ENCODE results near the gene RALB.

RALB gene

DNA sequence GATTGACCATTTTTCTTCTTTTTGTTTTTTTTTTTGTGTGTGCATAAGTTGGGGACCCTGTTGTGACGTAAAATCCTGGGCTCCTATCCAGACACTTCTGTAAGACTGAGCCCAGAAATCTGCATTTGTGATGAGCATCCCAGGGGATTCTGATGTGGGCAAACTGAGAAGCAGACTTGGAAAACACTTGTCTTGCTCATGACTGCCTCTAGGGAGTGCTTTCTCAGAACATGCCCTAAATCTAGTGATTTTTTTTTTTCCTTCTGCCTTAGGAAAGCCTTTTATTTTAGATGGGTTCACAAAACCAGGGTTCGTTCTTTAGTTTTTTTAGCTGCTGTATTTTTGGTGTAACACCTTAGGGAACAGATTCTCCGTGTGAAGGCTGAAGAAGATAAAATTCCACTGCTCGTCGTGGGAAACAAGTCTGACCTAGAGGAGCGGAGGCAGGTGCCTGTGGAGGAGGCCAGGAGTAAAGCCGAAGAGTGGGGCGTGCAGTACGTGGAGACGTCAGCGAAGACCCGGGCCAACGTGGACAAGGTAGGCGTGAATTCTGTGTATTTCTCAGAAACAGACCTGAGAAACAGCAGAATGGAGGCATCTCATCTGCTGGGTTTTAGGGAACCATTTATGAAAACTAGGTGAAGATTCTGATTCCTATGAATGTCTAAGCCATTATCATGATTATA lies 36.7 kb downstream of the RALB start:
- CTCF ChIA-PET, result interaction anchor here (0.8 kb wide), 1 partner anchor 12 kb away, joined by 3 read pairs; no protein-coding TSS in a partner anchor

DNA sequence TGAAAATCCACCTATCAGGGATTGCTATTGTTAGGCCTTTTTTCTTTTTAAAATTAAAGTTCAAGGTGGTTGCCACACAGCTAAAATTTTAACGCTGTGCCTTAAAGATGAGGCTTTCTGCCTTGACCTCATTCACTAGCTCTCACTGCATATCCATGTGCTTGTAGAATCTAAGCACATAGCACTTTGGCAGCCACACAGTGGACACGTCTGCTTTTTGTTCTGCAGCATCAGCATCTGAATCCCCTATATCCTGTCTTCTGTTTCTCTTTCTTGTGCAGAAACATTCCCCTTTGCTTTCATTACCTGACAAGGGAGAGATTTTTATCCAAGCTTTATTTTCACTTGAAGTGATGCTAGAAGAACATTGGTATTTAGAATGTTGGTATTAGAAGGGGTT lies 38.1 kb downstream of the RALB start:
- ChIA-PET CTCF (interaction anchor here (4.2 kb wide), 1 partner anchor 22 kb away, joined by 20 read pairs; no protein-coding TSS in a partner anchor), POLR2A (interaction anchor here (0.6 kb wide), 1 partner anchor 21 kb away, joined by 3 read pairs; no protein-coding TSS in a partner anchor)
- no peak overlapping the region for H3K27ac ChIP-seq (ENCODE audit: extremely low read depth, low read depth, low read length)
- H3K9me3 ChIP-seq (ENCODE audit: control insufficient read depth, insufficient read depth, low read depth, low read length), result no peaks in the 10 kb centered on the region
- H3K4me3 ChIP-seq (ENCODE audit: low read depth, low read length), result no peak overlapping the region
- peaks cover 0 to 24% of the 10 kb centered on the region in 2 experiments for H3K36me3 ChIP-seq (ENCODE audit: control insufficient read depth in 2 of 2, insufficient read depth in 1 of 2, low read length in 2 of 2)
- no peaks in the 10 kb centered on the region for H3K4me1 ChIP-seq (ENCODE audit: control insufficient read depth, insufficient read depth, low read length)
- TF ChIP-seq, protein P1, sequence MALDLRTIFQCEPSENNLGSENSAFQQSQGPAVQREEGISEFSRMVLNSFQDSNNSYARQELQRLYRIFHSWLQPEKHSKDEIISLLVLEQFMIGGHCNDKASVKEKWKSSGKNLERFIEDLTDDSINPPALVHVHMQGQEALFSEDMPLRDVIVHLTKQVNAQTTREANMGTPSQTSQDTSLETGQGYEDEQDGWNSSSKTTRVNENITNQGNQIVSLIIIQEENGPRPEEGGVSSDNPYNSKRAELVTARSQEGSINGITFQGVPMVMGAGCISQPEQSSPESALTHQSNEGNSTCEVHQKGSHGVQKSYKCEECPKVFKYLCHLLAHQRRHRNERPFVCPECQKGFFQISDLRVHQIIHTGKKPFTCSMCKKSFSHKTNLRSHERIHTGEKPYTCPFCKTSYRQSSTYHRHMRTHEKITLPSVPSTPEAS (tag by site-specific recombination; IDR thresholded peaks at IDR 0.05), result no peak
- no peak for TF ChIP-seq ZNF585B (tag by site-specific recombination; IDR thresholded peaks at IDR 0.05)
- no peak for TF ChIP-seq HOXC10 (CRISPR knock-in tag; IDR thresholded peaks at IDR 0.05)
- TF ChIP-seq, protein P2, sequence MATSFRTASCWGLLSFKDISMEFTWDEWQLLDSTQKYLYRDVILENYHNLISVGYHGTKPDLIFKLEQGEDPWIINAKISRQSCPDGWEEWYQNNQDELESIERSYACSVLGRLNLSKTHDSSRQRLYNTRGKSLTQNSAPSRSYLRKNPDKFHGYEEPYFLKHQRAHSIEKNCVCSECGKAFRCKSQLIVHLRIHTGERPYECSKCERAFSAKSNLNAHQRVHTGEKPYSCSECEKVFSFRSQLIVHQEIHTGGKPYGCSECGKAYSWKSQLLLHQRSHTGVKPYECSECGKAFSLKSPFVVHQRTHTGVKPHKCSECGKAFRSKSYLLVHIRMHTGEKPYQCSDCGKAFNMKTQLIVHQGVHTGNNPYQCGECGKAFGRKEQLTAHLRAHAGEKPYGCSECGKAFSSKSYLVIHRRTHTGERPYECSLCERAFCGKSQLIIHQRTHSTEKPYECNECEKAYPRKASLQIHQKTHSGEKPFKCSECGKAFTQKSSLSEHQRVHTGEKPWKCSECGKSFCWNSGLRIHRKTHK (tag by site-specific recombination; IDR thresholded peaks at IDR 0.05), result no peak
- TF ChIP-seq, protein P3, sequence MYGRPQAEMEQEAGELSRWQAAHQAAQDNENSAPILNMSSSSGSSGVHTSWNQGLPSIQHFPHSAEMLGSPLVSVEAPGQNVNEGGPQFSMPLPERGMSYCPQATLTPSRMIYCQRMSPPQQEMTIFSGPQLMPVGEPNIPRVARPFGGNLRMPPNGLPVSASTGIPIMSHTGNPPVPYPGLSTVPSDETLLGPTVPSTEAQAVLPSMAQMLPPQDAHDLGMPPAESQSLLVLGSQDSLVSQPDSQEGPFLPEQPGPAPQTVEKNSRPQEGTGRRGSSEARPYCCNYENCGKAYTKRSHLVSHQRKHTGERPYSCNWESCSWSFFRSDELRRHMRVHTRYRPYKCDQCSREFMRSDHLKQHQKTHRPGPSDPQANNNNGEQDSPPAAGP (tag by site-specific recombination; IDR thresholded peaks at IDR 0.05), result no peak
- TF ChIP-seq, protein P4, sequence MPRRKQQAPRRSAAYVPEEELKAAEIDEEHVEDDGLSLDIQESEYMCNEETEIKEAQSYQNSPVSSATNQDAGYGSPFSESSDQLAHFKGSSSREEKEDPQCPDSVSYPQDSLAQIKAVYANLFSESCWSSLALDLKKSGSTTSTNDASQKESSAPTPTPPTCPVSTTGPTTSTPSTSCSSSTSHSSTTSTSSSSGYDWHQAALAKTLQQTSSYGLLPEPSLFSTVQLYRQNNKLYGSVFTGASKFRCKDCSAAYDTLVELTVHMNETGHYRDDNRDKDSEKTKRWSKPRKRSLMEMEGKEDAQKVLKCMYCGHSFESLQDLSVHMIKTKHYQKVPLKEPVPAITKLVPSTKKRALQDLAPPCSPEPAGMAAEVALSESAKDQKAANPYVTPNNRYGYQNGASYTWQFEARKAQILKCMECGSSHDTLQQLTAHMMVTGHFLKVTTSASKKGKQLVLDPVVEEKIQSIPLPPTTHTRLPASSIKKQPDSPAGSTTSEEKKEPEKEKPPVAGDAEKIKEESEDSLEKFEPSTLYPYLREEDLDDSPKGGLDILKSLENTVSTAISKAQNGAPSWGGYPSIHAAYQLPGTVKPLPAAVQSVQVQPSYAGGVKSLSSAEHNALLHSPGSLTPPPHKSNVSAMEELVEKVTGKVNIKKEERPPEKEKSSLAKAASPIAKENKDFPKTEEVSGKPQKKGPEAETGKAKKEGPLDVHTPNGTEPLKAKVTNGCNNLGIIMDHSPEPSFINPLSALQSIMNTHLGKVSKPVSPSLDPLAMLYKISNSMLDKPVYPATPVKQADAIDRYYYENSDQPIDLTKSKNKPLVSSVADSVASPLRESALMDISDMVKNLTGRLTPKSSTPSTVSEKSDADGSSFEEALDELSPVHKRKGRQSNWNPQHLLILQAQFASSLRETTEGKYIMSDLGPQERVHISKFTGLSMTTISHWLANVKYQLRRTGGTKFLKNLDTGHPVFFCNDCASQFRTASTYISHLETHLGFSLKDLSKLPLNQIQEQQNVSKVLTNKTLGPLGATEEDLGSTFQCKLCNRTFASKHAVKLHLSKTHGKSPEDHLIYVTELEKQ (tag by site-specific recombination; IDR thresholded peaks at IDR 0.05; ENCODE audit: borderline replicate concordance), result no peak
- no peak for TF ChIP-seq ZNF138 (tag by site-specific recombination; IDR thresholded peaks at IDR 0.05; ENCODE audit: borderline replicate concordance)
- no peak for TF ChIP-seq KLF10 (tag by site-specific recombination; IDR thresholded peaks at IDR 0.05)
- no peak for TF ChIP-seq ZNF544 (tag by site-specific recombination; IDR thresholded peaks at IDR 0.05)
- TF ChIP-seq, protein P5, sequence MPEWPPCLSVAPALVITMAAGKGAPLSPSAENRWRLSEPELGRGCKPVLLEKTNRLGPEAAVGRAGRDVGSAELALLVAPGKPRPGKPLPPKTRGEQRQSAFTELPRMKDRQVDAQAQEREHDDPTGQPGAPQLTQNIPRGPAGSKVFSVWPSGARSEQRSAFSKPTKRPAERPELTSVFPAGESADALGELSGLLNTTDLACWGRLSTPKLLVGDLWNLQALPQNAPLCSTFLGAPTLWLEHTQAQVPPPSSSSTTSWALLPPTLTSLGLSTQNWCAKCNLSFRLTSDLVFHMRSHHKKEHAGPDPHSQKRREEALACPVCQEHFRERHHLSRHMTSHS (tag by site-specific recombination; IDR thresholded peaks at IDR 0.05), result no peak
- no peak for TF ChIP-seq ZNF48 (tag by site-specific recombination; IDR thresholded peaks at IDR 0.05)
- no peak for TF ChIP-seq ZNF473 (tag by site-specific recombination; IDR thresholded peaks at IDR 0.05)
- no peak for TF ChIP-seq ZNF350 (tag by site-specific recombination; IDR thresholded peaks at IDR 0.05)
- TF ChIP-seq, protein P6, sequence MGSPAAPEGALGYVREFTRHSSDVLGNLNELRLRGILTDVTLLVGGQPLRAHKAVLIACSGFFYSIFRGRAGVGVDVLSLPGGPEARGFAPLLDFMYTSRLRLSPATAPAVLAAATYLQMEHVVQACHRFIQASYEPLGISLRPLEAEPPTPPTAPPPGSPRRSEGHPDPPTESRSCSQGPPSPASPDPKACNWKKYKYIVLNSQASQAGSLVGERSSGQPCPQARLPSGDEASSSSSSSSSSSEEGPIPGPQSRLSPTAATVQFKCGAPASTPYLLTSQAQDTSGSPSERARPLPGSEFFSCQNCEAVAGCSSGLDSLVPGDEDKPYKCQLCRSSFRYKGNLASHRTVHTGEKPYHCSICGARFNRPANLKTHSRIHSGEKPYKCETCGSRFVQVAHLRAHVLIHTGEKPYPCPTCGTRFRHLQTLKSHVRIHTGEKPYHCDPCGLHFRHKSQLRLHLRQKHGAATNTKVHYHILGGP (tag by site-specific recombination; IDR thresholded peaks at IDR 0.05), result no peak
- TF ChIP-seq ZBTB48 (tag by site-specific recombination; IDR thresholded peaks at IDR 0.05), result no peak
- no peak for TF ChIP-seq ZNF623 (tag by site-specific recombination; IDR thresholded peaks at IDR 0.05)

More for the DNA sequence above, 36.7 kb downstream of the RALB start:
- Histone ChIP-seq H3K36me3 (ENCODE audit: control insufficient read depth in 2 of 2, insufficient read depth in 1 of 2, low read length in 2 of 2) (peaks cover 0 to 24% of the 10 kb centered on the region in 2 experiments; a peak in 2 of 3 replicates), H3K4me1 (ENCODE audit: control insufficient read depth, insufficient read depth, low read length) (no peaks in the 10 kb centered on the region), H3K27ac (ENCODE audit: extremely low read depth, low read depth, low read length) (no peak overlapping the region), H3K9me3 (ENCODE audit: control insufficient read depth, insufficient read depth, low read depth, low read length) (no peaks in the 10 kb centered on the region), H3K4me3 (ENCODE audit: low read depth, low read length) (no peak overlapping the region)
- TF ChIP-seq GFI1B (tag by site-specific recombination; IDR thresholded peaks at IDR 0.05), result no peak
- TF ChIP-seq, protein P7, sequence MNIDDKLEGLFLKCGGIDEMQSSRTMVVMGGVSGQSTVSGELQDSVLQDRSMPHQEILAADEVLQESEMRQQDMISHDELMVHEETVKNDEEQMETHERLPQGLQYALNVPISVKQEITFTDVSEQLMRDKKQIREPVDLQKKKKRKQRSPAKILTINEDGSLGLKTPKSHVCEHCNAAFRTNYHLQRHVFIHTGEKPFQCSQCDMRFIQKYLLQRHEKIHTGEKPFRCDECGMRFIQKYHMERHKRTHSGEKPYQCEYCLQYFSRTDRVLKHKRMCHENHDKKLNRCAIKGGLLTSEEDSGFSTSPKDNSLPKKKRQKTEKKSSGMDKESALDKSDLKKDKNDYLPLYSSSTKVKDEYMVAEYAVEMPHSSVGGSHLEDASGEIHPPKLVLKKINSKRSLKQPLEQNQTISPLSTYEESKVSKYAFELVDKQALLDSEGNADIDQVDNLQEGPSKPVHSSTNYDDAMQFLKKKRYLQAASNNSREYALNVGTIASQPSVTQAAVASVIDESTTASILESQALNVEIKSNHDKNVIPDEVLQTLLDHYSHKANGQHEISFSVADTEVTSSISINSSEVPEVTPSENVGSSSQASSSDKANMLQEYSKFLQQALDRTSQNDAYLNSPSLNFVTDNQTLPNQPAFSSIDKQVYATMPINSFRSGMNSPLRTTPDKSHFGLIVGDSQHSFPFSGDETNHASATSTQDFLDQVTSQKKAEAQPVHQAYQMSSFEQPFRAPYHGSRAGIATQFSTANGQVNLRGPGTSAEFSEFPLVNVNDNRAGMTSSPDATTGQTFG (tag by site-specific recombination; IDR thresholded peaks at IDR 0.05; ENCODE audit: borderline replicate concordance), result no peak
- TF ChIP-seq ZNF184 (tag by site-specific recombination; IDR thresholded peaks at IDR 0.05), result no peak
- POLR2A ChIA-PET, result no interaction called here

Measured in HEK293 (cell line).